ENCODE results near the gene PHTF1.
A peak's percentile ranks its signal among the peaks of the same experiment; 100 is the strongest.
"Not testable (repeated sequence)": the region's sequence is repeated elsewhere in the genome, so short reads cannot be mapped to it uniquely, and the experiment has no call there.

Gene PHTF1

GRCh38 chr1:113777561-113777960, 18.3 kb upstream of the PHTF1 start:
- DNase-seq, result no peak

- DNase-seq, result peak in 1 of 2 experiments; percentile 24
Observed at GRCh38 chr1:113770031-113770430, 10.7 kb upstream of the PHTF1 start.

- DNase-seq, result peak in 1 of 2 experiments; percentile 18
Observed at GRCh38 chr1:113769601-113769970, 10.3 kb upstream of the PHTF1 start.

- DNase-seq, result no peak
Observed at GRCh38 chr1:113768916-113769600, 9.8 kb upstream of the PHTF1 start.

- peak; percentile 48 to 78 for DNase-seq
Observed at GRCh38 chr1:113765306-113766230, 6.3 kb upstream of the PHTF1 start.

GRCh38 chr1:113763661-113764060, 4.4 kb upstream of the PHTF1 start:
- DNase-seq, result peak; percentile 50 to 86

GRCh38 chr1:113761937-113762336, 2.7 kb upstream of the PHTF1 start:
- no peak for DNase-seq

GRCh38 chr1:113760102-113761080, 1.1 kb upstream of the PHTF1 start:
- no peak for DNase-seq

- peak; percentile 44 to 60 for DNase-seq
Observed at GRCh38 chr1:113758631-113759332, 504 bp downstream of the PHTF1 start.

- peak in 1 of 2 experiments; percentile 5 for DNase-seq
Observed at GRCh38 chr1:113756461-113756860, 2.8 kb downstream of the PHTF1 start.

- DNase-seq, result not testable (repeated sequence)
Observed at GRCh38 chr1:113753333-113753732, 6.0 kb downstream of the PHTF1 start.

- DNase-seq, result no peak
Observed at GRCh38 chr1:113751516-113751915, 7.8 kb downstream of the PHTF1 start.

- no peak for DNase-seq
Observed at GRCh38 chr1:113751114-113751513, 8.2 kb downstream of the PHTF1 start.

- DNase-seq, result no peak
Observed at GRCh38 chr1:113749402-113749801, 9.9 kb downstream of the PHTF1 start.

- DNase-seq, result no peak
Observed at GRCh38 chr1:113747376-113747775, 11.9 kb downstream of the PHTF1 start.

- no peak for DNase-seq
Observed at GRCh38 chr1:113745425-113745824, 13.9 kb downstream of the PHTF1 start.

- no peak for DNase-seq
Observed at GRCh38 chr1:113744114-113744513, 15.2 kb downstream of the PHTF1 start.

- no peak for DNase-seq
Observed at GRCh38 chr1:113742515-113742914, 16.8 kb downstream of the PHTF1 start.

- DNase-seq, result no peak
Observed at GRCh38 chr1:113734357-113735055, 24.8 kb downstream of the PHTF1 start.

- no peak for DNase-seq
Observed at GRCh38 chr1:113732802-113733201, 26.5 kb downstream of the PHTF1 start.

- DNase-seq, result no peak
Observed at GRCh38 chr1:113721010-113721409, 38.3 kb downstream of the PHTF1 start.

- not testable (repeated sequence) for DNase-seq
Observed at GRCh38 chr1:113718621-113719020, 40.7 kb downstream of the PHTF1 start.

Measured in NCI-H446 (cell line).